ENCODE data around the gene CYP39A1.
"Not testable (repeated sequence)": the region's sequence is repeated elsewhere in the genome, so short reads cannot be mapped to it uniquely, and the experiment has no call there.

The CYP39A1 gene

DNA sequence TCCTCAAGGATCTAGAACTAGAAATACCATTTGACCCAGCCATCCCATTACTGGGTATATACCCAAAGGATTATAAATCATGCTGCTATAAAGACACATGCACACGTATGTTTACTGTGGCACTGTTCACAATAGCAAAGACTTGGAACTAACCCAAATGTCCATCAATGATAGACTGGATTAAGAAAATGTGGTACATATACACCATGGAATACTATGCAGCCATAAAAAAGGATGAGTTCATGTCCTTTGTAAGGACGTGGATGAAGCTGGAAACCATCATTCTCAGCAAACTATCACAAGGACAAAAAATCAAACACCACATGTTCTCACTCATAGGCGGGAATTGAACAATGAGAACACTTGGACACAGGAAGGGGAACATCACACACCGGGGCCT, 4.5 kb downstream of the CYP39A1 start:
- not testable (repeated sequence) for DNase-seq

DNA sequence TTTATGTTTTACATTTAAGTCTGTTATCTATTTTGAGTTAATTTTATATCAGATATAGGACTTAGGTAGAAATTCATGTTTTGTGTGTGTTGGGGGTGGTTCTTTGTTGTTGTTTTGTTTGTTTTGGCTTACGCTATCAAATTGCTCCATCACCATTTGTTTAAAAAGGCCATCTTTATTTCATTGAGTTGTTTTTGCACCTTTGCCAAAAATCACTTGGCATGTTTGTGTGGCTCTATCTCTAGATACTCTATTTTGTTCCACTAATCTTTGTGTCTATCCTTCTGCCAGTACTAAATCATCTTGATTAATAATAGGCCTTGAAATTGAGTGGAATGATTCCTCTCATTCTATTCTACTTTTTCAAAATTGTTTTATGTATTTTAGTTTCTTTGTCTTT, 7.4 kb downstream of the CYP39A1 start:
- no peak for DNase-seq

DNA sequence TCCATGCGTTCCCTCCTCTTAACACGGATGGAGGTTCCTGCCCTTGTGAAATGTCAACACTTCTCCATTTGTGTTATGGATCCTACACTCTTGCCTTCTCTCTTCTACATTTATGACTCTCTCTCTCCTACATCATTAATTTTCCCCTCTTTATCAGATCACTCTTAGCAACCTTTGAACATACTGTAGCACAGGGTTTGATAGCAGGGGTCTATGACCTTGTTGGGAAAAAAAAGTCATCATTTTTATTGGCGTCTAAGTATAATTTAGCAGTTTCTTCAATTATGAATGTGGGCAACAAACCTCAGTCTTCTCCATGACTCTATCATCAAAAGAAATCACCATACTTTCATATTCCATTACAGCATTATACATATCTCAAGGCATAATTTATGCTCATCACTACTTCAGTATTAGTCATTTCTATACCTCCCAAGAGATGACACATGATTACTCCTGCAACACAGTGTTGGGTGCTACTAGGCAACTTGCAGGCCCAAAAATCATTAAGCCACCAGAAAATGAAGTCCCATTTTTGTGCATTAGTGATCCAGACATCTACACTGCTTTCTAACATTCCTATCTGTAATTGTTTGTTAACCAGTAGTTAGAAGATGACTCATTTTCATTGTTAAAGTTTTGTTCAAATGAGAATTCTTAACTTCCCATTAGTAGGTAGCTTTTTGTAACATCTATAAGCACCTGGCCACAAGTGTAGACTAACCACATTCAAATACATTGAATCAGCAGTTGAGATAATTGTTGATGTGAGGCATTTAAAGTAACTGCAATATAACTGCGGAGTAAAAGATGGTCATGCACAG, 9.5 kb downstream of the CYP39A1 start:
- DNase-seq = no peak

DNA sequence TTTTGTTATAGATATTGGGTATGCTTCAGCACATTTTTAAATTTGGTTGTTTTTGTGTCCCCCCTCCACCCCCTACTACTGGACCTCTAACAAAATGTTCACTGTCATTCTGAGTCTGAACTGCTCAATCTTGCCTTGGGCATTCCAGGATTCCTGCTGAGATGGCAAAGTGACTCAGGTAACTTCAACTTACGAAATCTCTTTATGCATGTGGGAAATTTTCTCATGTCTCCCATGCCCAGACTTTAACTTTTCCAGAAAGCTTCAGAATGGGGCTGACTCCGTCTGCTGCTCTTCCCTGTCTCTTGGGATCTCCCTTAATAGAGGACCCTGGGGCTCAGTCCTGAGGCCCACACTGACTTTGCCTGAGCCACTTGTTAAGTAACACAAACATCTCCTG, 14.0 kb downstream of the CYP39A1 start:
- DNase-seq = peak; percentile 67

DNA sequence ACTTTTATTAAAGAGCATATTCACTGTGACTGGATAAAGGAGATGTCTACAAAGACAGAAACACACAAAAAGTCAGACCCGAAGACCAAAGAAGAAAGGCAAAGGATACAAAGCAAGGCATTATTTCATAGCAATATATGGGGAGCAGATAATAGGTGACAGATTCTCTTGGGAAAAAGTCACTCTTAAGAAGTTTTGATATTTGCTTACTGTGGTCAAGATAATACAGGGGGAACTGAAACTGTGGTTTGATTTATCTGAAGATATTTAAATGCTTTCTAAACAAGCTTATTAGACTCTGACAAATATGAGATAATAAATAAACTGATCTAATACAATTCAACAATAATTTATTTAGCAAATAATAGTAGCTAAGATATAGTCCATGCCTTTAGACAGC, 14.7 kb downstream of the CYP39A1 start:
- no peak for DNase-seq

DNA sequence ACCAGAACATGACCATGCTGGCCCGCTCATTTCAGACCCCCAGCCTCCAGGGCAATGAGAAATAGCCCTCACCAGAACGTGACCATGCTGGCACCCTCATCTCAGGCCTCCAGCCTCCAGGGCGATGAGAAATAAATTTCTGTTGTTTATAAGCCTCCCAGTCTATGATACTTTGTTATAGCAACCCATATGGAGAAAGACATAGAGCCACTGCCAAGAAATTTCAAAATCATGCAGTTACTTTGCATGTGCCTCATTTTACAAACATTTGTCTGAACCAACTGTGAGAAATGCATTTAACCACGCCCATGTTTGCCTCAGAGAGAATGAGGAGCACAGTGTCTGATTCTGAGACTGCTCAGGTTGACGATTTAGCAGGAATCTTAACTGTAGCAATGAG, 15.5 kb downstream of the CYP39A1 start:
- no peak for DNase-seq

DNA sequence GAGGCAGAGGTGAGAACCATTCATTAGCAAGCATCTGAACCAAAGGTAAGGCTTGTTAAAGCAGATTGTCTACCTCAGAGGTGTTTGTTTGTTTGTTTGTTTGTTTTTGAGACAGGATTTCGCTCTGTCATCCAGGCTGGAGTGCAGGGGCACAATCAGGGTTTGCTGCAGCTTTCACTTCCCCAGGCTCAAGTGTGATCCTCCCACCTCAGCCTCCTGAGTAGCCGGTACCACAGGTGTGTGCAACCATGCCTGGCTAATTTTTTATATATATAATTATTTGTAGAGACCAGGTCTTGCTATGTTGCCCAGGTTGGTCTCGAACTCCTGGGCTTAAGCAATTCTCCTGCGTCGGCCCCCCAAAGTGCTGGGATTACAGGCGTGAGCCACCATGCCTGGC, 17.2 kb downstream of the CYP39A1 start:
- DNase-seq = no peak

DNA sequence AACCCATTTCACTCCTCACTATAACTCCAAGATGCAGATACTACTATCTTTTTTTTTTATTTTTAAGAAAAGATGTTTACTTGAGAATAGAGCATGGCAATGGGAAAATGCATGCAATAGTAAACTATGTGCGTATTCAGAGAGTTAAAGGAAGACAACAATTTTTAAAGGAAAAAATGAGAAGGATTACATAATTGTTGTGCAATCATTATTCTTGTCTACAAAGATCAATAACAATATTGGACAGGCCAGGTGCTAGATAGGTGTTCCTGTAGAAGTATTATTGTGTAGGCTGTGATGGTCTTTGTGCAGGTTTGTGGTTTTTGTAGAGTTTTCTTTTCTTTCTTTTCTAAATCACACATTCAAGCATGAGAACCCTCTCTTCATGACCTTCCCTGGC, 20.6 kb downstream of the CYP39A1 start:
- no peak for DNase-seq

DNA sequence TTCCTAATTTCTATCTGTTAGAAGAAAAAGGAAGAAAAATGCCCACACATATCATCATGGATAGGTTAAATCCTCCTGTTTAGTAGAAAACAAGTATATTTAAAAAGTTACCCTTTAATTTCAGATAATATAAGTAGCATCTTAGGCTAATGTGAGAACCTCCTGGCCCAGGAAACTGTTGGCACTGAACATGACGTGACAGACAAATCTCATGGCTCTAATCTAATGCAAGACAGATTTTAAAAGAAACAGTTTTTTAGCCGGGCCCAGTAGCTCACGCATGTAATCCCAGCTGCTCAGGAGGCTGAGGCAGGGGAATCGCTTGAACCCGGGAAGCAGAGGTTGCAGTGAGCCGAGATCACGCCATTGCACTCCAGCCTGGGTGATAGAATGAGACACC, 22.9 kb downstream of the CYP39A1 start:
- no peak for DNase-seq

DNA sequence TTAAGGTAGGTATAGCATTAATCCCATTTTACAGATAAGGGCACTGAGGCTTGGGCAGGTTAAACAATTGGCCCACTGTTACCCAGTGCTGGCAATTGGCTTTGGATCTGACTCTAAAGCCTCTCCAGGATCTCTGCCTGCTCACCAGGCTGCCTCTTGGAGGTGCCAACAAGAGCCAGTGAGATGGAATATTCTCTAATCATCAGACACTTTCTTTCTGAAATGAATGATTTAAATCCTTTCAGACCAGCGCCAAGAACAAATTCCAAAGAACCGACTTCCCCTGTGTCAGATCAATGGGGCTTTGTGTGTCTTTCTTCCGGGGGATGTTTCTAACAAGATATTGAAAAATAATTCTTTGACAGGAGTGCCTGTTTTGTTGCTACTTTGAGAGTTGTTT, 23.6 kb downstream of the CYP39A1 start:
- DNase-seq = no peak

DNA sequence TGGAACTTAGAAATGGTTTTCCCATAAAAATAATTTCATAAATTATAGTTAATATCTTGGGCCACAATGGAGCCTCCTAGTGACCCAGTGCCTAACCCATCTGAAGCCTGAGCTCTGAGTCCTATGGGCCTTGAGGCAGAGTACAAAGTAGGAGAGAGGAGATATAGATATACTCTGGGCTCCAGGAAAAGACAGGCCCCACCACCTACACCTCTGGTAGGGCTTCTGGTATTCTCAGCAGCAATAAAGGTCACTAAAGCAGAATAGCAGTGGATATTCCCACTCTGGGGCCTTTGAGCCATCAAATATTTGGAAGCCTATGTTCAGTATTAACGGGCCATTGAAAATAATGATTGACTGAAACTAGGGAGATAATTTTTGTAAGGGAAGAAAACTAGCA, 24.1 kb downstream of the CYP39A1 start:
- DNase-seq = no peak

DNA sequence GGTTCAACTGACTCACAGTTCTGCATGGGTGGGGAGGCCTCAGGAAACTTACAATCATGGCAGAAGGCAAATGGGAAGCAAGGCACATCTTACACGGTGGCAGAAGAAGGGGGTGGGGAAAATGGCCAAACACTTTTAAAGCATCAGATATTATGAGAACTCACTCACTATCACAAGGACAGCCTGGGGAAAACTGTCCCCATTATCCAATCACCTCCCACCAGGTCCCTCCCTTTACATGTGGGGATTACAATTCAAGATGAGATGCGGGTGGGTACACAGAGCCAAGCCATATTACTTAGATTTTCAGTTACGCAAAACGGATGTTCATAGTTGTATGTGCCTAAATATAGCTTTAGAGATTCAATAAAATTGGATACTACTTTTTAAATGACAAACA, 25.6 kb downstream of the CYP39A1 start:
- DNase-seq = no peak

DNA sequence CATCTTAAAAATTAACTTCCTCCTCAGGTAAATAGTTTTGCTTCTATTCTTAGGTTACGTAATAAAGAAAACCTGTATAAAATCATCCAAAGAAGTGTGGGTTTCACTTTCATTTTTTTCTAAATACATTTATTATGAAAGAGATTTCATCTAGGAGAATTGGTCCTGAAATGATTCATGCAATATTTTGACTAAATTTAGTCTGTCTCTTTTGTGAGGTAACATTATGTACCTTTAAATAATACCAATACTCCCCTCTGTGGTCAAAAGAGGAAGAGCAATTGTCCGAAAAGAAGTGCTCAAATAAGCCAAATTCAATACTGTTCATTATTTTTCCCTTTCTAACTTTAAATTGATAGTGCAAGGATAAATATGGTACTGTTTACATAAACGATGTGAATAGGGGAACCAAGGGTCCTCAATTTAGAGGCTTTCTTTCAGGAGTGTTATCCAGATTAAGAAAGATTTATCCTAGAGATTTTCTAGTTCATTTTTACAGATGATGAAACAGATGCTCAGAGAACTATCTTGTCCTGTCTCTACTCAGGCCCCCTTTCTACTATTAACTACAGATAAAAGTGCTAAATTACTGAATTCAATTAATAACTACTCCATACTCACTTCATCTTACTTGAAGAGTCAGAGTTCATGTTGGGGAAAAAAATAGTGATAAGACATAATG, 26.2 kb downstream of the CYP39A1 start:
- no peak for DNase-seq

DNA sequence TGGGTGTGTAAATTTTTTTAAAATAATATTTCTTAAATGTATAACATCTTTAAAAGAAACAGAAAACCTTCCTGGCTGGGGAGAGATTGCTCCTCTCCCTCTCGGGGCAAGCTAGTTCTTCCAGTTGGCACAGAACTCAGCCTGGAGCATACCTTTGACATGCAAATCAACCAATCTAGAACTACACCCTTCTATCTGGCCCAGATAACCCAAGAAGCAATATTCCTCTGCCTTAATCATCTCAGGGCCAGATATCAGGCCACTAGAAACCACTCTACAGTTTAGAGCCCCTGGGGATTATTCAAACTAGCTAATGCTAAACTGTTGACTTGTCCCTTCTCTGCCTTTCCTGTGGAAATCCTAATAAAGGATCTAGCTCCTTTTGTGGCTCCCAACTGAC, 33.9 kb downstream of the CYP39A1 start:
- no peak for DNase-seq

DNA sequence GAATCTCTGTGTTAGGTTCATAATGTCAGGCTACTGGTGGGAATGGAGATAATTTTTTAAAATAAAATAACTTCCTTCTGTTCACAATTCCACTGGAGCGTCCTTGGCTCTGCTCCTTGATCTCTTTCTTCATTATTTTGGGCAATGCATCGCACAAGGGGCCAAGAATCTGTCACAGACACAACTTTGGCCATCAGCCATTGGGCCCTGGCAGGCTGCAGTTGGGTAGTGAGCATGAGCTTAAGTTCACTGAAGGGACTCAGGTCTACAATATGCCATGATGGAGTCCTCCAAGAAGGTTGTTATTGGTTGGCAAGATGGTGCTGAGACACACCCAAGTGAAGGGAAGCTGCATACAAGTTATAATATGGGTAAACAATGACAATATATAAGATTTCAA, 40.0 kb downstream of the CYP39A1 start:
- DNase-seq = no peak

DNA sequence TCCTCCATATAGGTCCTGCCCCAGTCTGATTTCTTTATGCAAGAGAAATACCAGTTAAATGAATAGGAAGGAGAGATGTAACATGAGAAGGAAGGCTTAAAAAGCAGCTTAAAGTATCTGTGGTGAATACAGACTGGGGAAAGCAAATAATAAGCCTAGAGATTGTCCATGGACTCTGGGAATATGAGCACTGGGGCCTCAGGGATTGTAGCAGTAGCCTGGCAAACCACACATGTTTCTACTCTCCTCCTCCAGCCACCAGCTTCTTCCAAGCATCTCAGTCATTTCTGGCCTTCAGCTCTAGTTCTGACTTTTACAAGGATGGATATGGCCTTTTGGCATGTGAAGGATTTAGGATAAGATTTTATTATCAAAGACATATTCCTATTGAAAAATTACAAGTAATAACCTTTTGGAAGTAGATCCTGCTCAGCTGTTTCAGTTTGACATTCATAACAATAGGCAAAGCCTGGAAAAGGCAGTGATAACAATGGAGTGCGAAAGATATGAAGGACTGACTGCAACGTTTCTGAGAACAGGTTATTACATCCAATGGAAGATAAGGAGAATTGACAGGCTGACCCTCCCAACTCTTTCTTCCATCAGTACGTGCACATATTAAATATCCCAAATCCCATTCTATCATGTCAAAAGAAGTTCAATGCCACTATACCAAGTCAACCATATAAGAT, 41.6 kb downstream of the CYP39A1 start:
- no peak for DNase-seq

DNA sequence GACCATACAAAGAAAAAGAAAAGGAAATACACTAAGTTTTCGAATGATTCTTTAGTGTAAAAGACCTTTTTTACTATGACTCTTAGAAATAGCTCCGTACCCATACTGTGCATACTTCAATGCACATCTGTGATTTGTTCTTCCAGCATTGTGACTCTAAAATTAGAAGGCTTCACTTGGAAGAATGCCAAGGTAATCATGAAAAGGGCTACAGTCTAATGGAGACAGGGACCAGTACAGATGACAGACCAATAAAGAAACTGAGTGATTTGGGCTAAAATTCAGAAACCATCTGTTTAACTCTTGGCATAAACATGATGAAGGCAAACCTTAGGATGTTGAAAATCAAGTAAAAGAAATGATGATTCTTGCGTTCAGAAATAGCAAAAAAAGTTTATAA, 46.3 kb downstream of the CYP39A1 start:
- no peak for DNase-seq

DNA sequence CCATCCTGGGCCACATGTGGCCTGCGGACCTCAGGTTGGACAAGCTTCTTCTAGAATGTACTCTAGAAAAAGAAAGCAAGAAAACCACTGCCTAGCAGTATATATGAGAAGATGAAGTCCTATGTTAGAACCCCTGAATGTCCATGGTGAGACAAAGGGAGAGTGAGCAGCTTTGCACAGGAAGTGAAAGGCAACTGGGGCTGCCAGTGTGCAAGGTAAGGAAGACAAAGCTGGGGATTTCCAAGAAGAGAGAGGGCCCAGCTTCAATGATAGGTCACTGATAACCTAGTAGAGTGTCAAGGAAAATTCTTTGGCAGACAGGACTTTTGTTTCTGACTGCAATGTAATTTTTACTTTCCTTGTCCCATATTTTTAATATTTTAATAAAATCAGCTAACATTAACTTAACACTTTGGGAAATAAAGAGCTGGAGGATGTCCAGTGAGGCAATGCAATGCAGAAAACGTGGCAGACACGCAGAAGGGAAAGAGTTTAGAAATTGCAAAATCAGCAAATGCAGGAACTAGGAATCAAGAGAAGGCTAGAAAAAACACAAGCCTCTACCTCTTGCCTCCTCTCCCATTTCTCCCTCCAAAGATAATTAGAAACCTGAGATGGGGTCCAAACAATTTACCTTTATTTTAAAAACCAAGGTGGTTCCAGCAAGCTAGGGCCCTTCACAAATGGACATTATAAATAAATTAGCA, 47.4 kb downstream of the CYP39A1 start:
- no peak for DNase-seq

DNA sequence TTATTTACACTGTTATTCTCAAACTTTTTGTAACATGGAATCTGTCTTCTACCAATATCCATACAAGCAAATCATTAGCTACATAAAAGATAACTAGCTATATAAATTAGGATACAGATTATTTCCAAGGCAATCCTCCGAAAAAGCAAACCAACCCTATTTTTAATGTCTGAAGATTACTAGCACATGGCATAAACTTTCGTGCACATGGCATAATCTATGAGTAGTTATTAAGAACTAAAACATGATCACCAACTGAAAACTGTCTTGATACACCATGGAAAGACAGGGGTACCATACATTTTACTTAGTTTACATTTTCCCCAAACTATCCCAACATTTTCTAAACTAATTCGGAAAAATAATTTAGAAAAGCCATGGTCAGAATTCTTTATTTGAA, 54.4 kb downstream of the CYP39A1 start:
- DNase-seq = no peak

DNA sequence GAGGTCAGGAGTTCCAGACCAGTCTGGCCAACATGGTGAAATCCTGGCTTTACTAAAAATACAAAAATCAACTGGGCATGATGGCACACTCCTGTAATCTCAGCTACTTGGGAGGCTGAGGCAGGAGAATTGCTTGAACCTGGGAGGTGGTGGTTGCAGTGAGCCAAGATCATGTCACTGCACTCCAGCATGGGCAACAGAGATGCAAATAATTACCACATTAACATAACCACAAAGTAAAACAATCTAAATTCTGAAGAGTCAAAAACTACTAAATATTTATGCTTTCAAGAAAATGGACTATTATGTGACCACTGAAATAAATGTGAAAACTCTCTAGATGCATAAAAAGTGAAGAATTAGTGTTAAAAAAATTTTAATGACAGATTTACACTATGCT, 59.9 kb downstream of the CYP39A1 start:
- no peak for DNase-seq

DNA sequence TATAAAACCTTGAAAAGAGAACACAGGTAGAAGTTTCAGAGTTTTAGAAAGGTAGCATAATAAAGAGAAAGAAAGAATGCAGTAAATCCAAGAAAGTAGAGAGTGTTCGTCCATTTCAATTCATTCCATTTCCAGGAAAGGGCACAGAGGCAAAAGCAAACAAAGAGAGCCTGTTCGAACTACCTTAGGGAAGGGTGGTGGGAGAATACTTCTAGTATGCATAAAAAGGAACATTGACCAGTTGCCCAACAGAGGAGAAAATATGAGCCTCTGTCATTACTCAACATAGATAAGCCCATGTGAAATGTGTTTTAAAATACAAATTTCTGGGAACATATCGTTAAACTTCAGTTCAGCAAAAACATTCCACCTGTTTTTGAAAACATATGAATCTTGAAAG, 60.6 kb downstream of the CYP39A1 start:
- DNase-seq = no peak

DNA sequence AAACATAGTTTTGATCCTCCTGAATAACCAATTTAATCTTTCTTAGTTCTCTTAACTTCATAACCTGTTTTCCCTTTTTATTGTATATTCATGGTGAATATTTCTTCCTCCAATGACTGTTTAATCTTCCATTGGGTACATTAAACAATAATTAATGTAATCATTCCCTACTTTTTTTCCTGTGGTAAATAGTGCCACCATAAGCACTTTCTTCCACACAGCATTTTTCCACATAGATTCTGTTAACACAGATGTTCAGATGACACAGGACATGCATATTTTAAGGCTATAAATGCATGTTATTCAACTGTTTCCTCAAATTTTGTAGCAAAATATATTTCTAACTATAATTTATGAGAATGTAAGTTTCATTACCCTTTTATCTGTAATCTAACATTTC, 61.9 kb downstream of the CYP39A1 start:
- DNase-seq = no peak

DNA sequence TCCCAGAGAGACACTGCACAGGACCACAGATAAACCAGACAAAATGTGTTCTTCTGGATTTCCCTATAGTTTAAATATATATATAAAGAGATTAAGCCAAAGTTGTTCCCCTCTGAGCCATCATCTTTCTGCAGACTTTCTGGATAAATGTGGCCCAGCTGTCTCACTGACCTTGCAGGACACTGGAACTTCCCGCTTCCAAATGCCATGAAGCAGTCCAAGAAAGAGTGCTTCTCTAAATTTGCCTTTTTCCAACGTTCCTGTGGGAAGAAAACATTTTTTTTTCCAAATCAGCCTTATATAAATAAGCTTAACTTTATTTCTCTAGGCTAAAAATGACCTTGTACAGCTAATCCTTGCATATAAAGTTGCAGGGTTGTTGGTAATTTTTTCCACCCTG, 65.7 kb downstream of the CYP39A1 start:
- DNase-seq = no peak

DNA sequence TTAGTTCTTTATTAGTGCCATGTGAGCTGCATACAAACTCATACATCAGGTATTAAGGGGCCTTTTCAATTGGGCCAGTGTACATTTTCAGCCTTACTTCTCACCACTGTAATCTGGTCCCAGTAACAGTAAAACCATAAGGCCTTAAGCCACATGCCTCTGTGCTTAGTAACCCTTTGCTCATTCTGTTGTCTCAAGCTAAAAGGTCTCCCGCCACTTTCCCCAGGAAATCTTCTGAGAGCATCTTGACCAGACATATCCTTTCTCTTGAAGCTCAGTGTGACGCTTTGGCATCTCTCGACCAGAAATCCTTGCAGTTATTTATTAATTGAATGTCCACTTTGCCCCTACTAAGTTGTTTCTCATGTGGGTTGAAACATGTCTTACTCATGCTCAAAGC, 68.0 kb downstream of the CYP39A1 start:
- peak; percentile 66 for DNase-seq

Measured in islet precursor cell (in vitro differentiated cells).